ACC112 (cell line): ENCODE measurements around the gene PDHB.

Source experiments
- H2AFZ ChIP-seq: fragments of 200-600 bp; sonication (generic); one replicate; pipeline ENCODE4 v1.6.0; 2017; ENCODE audit warnings: antibody characterized with exemption, low read length; ENCODE audit not compliant: unreplicated experiment
- H3K27ac ChIP-seq: fragments of 200-600 bp; sonication (generic); 2 replicates; pipeline ENCODE4 v1.5.1; 2014; ENCODE audit warnings: low read depth, mild to moderate bottlenecking, antibody characterized with exemption, low read length, moderate library complexity
- H3K27me3 ChIP-seq: fragments of 200-600 bp; sonication (generic); 2 replicates; pipeline ENCODE4 v1.6.1; 2014; ENCODE audit warnings: mild to moderate bottlenecking, antibody characterized with exemption, low read length, moderate library complexity, mixed read lengths; ENCODE audit not compliant: insufficient read depth
- H3K36me3 ChIP-seq: fragments of 200-600 bp; sonication (generic); 2 replicates; pipeline ENCODE4 v1.6.1; 2016; ENCODE audit warnings: mild to moderate bottlenecking, antibody characterized with exemption, low read length, moderate library complexity, mixed read lengths; ENCODE audit not compliant: insufficient read depth
- H3K4me1 ChIP-seq: fragments of 200-600 bp; sonication (generic); one replicate; pipeline ENCODE4 v1.6.1; 2016; ENCODE audit warnings: low read length, mixed read lengths; ENCODE audit not compliant: insufficient read depth, unreplicated experiment, control insufficient read depth
- H3K4me3 ChIP-seq: fragments of 200-600 bp; sonication (generic); 2 replicates; pipeline ENCODE4 v1.5.1; 2014; ENCODE audit warnings: mild to moderate bottlenecking, low read depth, low read length
- H3K79me2 ChIP-seq: fragments of 200-600 bp; sonication (generic); one replicate; pipeline ENCODE4 v1.6.0; 2016; ENCODE audit warnings: low read length; ENCODE audit not compliant: control insufficient read depth, unreplicated experiment, insufficient read depth

The PDHB gene

DNA sequence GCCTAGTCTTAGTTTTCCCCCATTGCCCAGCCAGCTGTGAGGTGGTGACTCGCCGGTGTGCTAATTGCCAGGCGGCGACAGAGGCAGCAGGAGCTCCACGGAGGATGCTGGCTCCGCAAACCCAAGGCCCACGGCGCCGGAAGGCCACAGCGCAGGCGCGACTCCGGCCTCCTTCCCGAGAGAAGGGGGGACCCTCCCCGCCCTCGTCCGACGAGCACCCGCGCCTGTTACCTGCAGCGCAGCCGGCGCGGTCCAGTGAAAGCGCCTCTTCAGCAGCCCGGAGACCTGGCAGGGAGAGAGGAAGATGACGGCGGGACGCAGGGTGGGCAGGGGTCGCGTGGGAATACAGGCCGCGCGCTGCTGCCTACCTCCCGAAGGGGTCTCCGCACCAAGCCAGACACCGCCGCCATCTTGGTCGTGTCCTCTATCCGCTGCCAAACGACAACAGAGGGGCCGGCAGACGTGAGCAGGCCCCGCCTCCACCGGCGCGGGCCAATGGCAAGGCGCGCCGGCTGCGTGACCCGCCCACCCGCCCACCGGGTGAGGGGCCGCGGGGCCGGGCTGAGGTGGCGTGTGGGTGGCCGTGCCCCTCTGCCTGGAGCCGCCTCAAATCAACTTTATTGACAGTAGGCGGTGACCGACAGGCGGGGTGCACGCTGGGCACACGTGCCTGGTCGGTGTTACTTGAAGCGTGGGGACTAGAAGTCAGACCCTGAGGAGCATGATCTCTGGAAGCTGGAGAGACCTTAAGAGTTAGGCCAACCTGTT is at the start of gene PDHB:
TSS of gene PDHB (minus strand) at position 433 of the 768 bp plus-strand sequence. CDS start at position 410, 23 bp downstream.
- H3K4me3 ChIP-seq = peak within 1 kb of the TSS; percentile 97
- no peaks in the 10 kb centered on the region for H3K27me3 ChIP-seq
- H2AFZ ChIP-seq = peak within 1 kb of the TSS; percentile 59
- H3K4me1 ChIP-seq = peaks cover 13% of the 10 kb centered on the region
- peaks cover 13% of the 10 kb centered on the region for H3K36me3 ChIP-seq
- H3K27ac ChIP-seq = peak within 1 kb of the TSS; percentile 51
- H3K79me2 ChIP-seq = peaks cover 16% of the 10 kb centered on the region

DNA sequence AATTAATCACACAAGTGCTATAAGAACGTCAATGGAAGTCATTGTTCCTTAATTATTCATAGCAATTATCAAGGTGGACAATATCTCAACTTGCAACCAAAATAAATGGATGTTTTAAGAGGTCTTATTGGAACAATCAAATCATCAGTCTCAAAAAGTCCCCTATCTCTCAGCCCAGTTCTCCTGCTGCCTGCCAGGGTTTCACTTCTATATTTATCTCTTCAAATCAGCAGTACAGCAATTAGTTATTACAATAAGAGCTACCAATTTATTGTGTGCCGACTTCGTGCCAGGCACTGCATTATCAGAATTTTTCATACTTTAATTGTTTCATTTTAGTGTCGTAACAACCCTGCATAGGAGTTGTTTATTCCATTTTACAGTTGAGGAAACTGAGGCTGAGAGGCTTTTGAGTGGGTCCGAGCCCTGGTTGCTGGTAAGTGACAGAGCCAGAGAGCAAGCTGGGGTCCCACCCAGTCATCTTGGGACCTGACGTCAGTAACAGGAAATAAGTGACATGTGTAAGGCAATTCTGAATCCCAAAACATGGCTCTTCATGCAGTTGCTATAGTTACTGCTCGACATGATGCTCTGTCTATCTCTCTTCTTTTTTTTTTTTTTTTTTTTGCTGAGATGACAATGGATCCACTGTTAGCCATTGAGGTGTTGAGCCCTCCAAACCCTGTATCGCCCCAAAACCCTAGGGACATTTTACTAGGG is 49.4 kb upstream of the PDHB start:
- Histone ChIP-seq H3K4me3 (no peak overlapping the region), H3K27ac (no peak overlapping the region), H2AFZ (no peak overlapping the region), H3K27me3 (no peaks in the 10 kb centered on the region), H3K79me2 (no peaks in the 10 kb centered on the region), H3K36me3 (no peaks in the 10 kb centered on the region), H3K4me1 (peaks cover 15% of the 10 kb centered on the region)

DNA sequence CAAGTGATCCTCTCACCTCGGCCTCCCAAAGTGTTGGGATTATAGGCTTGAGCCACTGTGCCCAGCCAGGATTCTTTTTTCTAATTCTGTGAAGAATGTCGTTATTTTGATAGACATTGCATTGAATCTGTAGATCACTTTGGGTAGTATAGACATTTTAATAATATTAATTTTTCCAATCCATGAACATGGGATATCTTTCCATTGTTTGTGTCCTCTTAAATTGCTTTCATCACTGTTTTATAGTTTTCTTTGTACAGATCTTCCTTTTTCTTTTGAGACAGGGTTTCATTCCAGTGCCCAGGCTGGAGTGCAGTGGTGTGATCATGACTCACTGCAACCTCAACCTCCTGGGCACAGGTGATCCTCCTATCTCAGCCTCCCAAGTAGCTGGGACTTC is 46.7 kb upstream of the PDHB start:
- H3K36me3 ChIP-seq = no peaks in the 10 kb centered on the region
- H3K27me3 ChIP-seq = no peaks in the 10 kb centered on the region
- peaks cover 3% of the 10 kb centered on the region for H3K4me1 ChIP-seq
- H3K27ac ChIP-seq = no peak overlapping the region
- no peak overlapping the region for H3K4me3 ChIP-seq
- no peak overlapping the region for H2AFZ ChIP-seq
- H3K79me2 ChIP-seq = no peaks in the 10 kb centered on the region

DNA sequence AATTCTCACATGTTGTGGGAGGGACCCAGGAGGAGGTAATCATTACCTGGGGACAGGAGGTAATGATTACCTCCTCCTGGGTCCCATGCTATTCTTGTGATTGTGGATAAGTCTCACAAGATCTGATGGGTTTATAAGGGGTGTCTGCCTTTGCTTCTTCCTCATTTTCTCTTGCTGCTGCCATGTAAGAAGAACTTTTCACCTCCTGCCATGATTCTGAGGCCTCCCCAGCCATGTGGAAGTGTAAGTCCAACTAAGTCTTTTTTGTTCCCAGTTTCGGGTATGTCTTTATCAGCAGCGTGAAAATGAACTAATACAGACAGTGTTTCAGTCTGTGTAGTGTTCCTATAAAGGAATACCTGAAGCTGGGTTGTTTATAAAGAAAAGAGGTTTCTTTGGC is 45.1 kb upstream of the PDHB start:
- H3K79me2 ChIP-seq = no peaks in the 10 kb centered on the region
- no peak overlapping the region for H3K4me3 ChIP-seq
- H3K27ac ChIP-seq = no peak overlapping the region
- no peak overlapping the region for H2AFZ ChIP-seq
- peaks cover 14% of the 10 kb centered on the region for H3K4me1 ChIP-seq
- no peaks in the 10 kb centered on the region for H3K36me3 ChIP-seq
- no peaks in the 10 kb centered on the region for H3K27me3 ChIP-seq

DNA sequence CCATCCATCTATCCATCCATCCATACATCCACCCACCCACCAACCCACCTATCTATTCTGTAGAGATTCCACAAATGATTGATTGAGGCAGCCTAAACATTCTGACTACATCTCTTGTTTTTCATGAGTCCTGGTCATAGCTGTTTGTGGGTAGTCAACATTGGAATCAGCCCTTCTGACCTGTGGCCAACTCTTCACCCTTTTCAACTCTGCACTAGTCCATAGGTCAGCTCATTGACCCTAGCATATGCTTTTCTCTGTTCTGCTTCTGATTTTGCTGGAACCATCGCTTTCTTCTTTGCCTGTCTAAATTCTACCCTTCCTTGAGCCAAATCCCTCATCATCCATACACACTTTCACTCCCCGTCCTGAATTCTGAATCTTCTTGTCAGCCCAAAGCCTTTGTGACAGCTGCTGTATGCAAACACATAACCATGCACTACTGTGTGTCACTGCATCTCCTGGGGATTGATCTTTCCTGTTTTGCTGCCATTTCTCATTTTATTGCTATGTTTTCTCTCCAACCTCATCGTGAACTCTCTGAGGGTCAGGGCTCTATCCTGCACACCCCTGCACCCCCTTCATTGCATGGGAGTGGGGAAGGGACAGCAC is 41.4 kb upstream of the PDHB start:
- Histone ChIP-seq H3K4me3 (no peak overlapping the region), H3K4me1 (peaks cover 36% of the 10 kb centered on the region), H3K36me3 (no peaks in the 10 kb centered on the region), H3K27ac (no peak overlapping the region), H3K27me3 (no peaks in the 10 kb centered on the region), H3K79me2 (no peaks in the 10 kb centered on the region), H2AFZ (peak overlapping the region; percentile 74)

DNA sequence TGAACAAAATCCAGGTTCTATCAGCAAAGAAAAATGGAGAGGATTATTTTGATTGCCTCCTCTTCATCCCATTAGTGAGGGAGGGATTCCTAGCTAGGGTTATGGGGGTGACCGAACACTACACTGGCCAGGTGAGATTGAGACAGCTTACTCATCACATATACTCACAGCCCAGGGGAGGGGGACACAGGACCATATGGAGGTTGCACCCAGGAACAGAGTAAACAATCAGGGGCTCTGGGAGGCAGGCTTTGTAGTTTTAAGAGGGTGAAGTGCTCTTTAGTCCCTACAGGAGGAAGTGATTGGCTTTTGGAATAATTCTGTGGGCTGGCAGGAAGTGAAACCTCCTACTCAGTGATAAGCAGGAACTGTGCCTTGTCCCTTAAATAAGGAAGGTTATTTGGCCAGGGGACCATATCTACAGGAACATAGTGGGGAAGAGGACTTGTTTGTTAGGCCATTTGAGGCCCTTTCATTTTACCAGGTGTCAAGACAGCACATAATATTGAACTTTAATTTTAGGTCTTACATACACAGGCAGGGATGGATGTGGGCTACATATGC is 40.8 kb upstream of the PDHB start:
- Histone ChIP-seq H3K27ac (no peak overlapping the region), H3K27me3 (no peaks in the 10 kb centered on the region), H3K4me3 (no peak overlapping the region), H3K79me2 (no peaks in the 10 kb centered on the region), H3K36me3 (no peaks in the 10 kb centered on the region), H3K4me1 (peaks cover 40% of the 10 kb centered on the region), H2AFZ (peak overlapping the region; percentile 74)

DNA sequence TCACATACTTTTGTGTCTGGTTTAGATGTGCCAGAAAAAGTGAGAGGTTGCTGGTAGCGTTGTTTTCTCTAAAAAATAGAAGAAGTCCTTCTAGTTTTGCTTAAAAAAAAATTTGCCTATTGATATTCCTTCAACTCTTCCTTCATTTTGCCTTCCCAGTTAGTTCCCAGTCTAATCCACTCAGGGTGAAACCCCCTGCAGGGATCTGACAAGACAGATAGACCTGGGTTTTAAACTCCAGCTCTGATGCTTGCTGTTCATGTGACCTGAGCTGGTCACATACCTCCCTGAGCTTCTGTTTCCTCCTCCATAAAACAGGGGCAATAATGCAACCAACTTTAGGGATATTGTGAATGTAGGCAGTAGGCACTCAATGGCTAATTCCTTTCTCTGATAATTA is 39.6 kb upstream of the PDHB start:
- Histone ChIP-seq H2AFZ (no peak overlapping the region), H3K4me1 (peaks cover 40% of the 10 kb centered on the region), H3K4me3 (no peak overlapping the region), H3K36me3 (no peaks in the 10 kb centered on the region), H3K27me3 (no peaks in the 10 kb centered on the region), H3K79me2 (no peaks in the 10 kb centered on the region), H3K27ac (no peak overlapping the region)

DNA sequence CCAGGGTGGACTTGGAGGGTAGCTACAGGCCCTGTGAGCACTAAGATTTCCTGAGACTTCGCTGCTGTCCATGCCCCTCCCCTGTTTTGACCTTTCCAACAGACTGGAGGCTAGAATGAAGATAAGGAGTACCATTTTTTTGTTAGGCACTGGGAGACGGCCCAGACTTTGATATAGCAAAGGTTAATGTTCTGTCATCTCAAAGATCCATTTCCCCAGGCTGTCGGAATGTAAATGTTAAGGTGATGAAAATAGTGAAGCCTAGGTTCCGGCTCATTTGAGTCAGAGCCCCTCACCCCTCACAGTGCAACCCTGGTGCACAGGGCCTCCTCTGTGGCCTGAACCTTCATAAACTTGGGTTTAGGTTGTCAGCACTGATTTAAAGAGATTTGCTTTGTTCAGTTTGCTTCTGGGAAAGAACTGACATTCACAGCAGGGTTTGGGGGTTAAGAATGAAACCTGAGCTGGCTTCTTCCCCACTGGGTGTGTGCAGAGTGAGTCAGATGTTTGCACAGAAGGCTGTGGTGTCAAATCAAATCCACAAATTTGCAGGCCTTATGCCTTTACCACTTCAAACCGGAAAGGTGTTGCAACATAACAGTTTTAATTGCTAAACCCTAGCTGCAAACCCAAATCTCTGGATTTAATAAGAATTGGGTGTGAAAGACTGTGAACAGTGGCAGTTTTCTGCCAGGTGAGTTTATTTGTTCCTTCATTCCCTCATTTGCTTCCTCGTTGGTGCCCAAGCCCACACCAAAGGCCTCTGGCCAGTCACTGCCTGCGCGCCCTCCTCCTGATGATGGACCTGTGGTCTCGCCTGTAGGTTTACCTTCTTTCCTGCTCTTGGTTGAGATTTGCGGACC is 37.6 kb upstream of the PDHB start:
- Histone ChIP-seq H2AFZ (peak overlapping the region; percentile 24), H3K4me1 (peaks cover 40% of the 10 kb centered on the region), H3K4me3 (peak overlapping the region; percentile 22; the same call in 1 of the 2 replicates), H3K79me2 (no peaks in the 10 kb centered on the region), H3K36me3 (no peaks in the 10 kb centered on the region), H3K27ac (peak overlapping the region; percentile 64), H3K27me3 (no peaks in the 10 kb centered on the region)

DNA sequence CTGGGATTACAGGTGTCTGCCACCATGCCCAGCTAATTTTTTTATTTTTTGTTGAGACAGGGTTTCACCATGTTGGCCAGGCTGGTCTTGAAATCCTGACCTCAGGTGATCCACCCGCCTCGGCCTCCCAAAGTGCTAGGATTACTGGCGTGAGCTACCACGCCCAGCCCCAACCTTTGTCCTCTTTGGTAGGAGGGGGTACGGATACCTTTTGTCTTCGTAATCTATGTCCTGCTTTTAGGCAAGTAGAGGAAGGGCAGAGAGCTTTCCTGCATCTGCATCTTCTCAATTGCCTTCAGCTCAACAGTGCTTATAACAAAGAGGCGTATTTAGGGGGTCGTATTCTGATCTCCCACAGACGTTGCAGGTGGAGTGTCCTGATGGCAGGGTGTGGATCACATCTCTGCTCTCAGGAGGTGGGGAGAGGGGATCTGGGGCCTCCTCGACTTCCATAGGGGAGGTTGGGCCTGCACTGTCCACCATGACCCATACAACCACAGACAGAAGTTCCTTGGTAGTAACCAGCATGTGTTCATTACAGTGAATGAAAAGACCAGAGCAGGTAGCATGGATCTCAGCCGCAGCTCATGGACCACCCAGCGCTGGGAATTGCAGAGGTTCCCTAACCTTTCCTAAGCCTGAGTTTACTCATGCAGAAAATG is 36.9 kb upstream of the PDHB start:
- peaks cover 39% of the 10 kb centered on the region for H3K4me1 ChIP-seq
- no peaks in the 10 kb centered on the region for H3K27me3 ChIP-seq
- no peak overlapping the region for H2AFZ ChIP-seq
- H3K27ac ChIP-seq = peak overlapping the region; percentile 64
- H3K4me3 ChIP-seq = no peak overlapping the region
- no peaks in the 10 kb centered on the region for H3K36me3 ChIP-seq
- H3K79me2 ChIP-seq = no peaks in the 10 kb centered on the region
